Breast epithelium (tissue), 3 donors: ENCODE data around the gene RPS15A.

Experiments
- POLR2A ChIP-seq: fragments of 450-650 bp; IDR thresholded peaks from one replicate; pipeline ENCODE4 v1.6.1; 2016; ENCODE audit warnings: antibody characterized with exemption, mild to moderate bottlenecking, moderate library complexity
- POLR2AphosphoS5 ChIP-seq, 3 donors: sonication (generic); formaldehyde crosslinking; IDR thresholded peaks; one replicate each; pipeline ENCODE4 v1.6.1; 2017; ENCODE audit warnings: antibody characterized with exemption in 3 of 3
- TF ChIP-seq, protein P1 (sequence below), 3 donors: fragments of 450-650 bp; IDR thresholded peaks; one replicate each; pipeline ENCODE4 v1.5.1; 2016 to 2017; ENCODE audit warnings: antibody characterized with exemption in 3 of 3, mild to moderate bottlenecking in 3 of 3, moderate library complexity in 3 of 3

DNA sequence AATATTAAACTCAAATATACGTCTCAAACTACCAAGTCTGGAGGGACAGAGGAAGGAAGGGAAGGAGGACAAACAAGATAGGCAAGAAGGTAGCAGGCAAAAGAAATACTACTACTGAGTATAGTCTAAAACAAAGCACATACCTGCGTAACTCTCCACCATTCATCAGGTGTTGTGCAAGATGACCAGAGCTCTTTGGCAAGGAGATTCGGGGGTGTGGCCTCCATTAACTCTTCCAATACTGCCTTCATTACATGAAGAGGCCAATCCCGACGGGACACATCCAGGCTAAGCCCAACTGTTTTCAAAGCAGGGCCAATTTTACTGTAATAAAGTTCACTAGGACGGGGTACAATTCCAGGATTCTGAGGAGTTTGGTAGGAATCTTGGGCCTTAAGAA is 49.4 kb upstream of the RPS15A start:
- TF ChIP-seq, protein P1, sequence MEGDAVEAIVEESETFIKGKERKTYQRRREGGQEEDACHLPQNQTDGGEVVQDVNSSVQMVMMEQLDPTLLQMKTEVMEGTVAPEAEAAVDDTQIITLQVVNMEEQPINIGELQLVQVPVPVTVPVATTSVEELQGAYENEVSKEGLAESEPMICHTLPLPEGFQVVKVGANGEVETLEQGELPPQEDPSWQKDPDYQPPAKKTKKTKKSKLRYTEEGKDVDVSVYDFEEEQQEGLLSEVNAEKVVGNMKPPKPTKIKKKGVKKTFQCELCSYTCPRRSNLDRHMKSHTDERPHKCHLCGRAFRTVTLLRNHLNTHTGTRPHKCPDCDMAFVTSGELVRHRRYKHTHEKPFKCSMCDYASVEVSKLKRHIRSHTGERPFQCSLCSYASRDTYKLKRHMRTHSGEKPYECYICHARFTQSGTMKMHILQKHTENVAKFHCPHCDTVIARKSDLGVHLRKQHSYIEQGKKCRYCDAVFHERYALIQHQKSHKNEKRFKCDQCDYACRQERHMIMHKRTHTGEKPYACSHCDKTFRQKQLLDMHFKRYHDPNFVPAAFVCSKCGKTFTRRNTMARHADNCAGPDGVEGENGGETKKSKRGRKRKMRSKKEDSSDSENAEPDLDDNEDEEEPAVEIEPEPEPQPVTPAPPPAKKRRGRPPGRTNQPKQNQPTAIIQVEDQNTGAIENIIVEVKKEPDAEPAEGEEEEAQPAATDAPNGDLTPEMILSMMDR (IDR thresholded peaks at IDR 0.05), result no peak
- no peak for TF ChIP-seq POLR2A
- TF ChIP-seq POLR2AphosphoS5 (IDR thresholded peaks at IDR 0.05), result no peak
